HepG2 (cell line): ENCODE data around the gene FOXD3. TPM values are rescaled to one million over a fixed set of nuclear protein-coding genes. Genes with fewer than 3 reads are reported as not detected.

Experiments
- ATF7 ChIP-seq, 2 experiments: fragments of 450-650 bp in 1 of 2; sonication (generic) in 1 of 2; formaldehyde crosslinking in 1 of 2; IDR thresholded peaks; 2 replicates each; pipeline versions ENCODE4 v1.4.0 to v1.6.1; 2016 to 2020; ENCODE audit warnings: antibody characterized with exemption in 1 of 2, mild to moderate bottlenecking in 1 of 2, missing genetic modification reagents in 1 of 2
- CBX5 ChIP-seq: sonication (generic); formaldehyde crosslinking; IDR thresholded peaks from 2 replicates; pipeline ENCODE4 v1.4.0; 2020; ENCODE audit warnings: missing genetic modification reagents, borderline replicate concordance
- IKZF5 ChIP-seq: IDR thresholded peaks from 2 replicates; pipeline ENCODE4 v1.6.1; 2018; ENCODE audit warnings: missing genetic modification reagents, mild to moderate bottlenecking, missing compliant biosample characterization
- NCOR1 ChIP-seq: fragments of 200-600 bp; sonication (generic); IDR thresholded peaks from 2 replicates; pipeline ENCODE4 v1.7.0; 2017; ENCODE audit warnings: antibody characterized with exemption, low read length, borderline replicate concordance
- PHB2 ChIP-seq: fragments of 450-650 bp; IDR thresholded peaks from 2 replicates; pipeline ENCODE4 v1.6.1; 2018; ENCODE audit not compliant: partially characterized antibody
- TCF7L2 ChIP-seq: IDR thresholded peaks from 2 replicates; pipeline ENCODE4 v1.6.1; 2011; ENCODE audit warnings: mild to moderate bottlenecking, low read depth, low read length, moderate library complexity
- ZC3H4 ChIP-seq: sonication (generic); formaldehyde crosslinking; IDR thresholded peaks from 2 replicates; pipeline ENCODE4 v1.4.0; 2020; ENCODE audit warnings: missing genetic modification reagents, borderline replicate concordance
- ZFP62 ChIP-seq: sonication (generic); formaldehyde crosslinking; IDR thresholded peaks from 2 replicates; pipeline ENCODE4 v1.4.0; 2020; ENCODE audit warnings: missing genetic modification reagents
- ZNF503 ChIP-seq: sonication (generic); formaldehyde crosslinking; IDR thresholded peaks from 2 replicates; pipeline ENCODE4 v1.4.0; 2020; ENCODE audit warnings: missing genetic modification reagents
- ZUFSP ChIP-seq: sonication (generic); formaldehyde crosslinking; IDR thresholded peaks from 2 replicates; pipeline ENCODE4 v1.9.0; 2021; ENCODE audit warnings: missing genetic modification reagents, mild to moderate bottlenecking, borderline replicate concordance
- polyA plus RNA-seq, 8 experiments: library from polyadenylated mRNA; depleted of rRNA in 3 of 8; stranded (reverse) in 7 of 8; unstranded in 1 of 8; fragments of >200 nt; fragmentation: Illumina TruSeq in 4 of 8; extraction: Trizol in 4 of 8; gene quantifications; 2 replicates each; pipeline versions ENCODE4 v1.2.1 to v1.2.3, GENCODE V29; 2011 to 2016; ENCODE audit warnings: low read depth in 4 of 8, missing spikeins in 1 of 8, mixed read lengths in 1 of 8; ENCODE audit not compliant: insufficient read depth in 1 of 8
- total RNA-seq, 5 experiments: library from RNA; depleted of rRNA; stranded (reverse); fragments of >200 nt; fragmentation: Illumina TruSeq; extraction: Trizol; gene quantifications; 2 replicates each; pipeline ENCODE4 v1.2.3, GENCODE V29; 2016; ENCODE audit warnings: low read depth in 1 of 5
- TF ChIP-seq, protein P1 (sequence below): IDR thresholded peaks from 2 replicates; pipeline ENCODE4 v1.6.1; 2012; ENCODE audit warnings: inconsistent platforms
- TF ChIP-seq, protein P2 (sequence below): sonication (generic); formaldehyde crosslinking; IDR thresholded peaks from 2 replicates; pipeline ENCODE4 v1.4.0; 2020; ENCODE audit warnings: mild to moderate bottlenecking, missing genetic modification reagents

Gene FOXD3
- total and polyA plus RNA-seq, 2 of the 13 experiments (the other 11 are each of a cell fraction or from before 2014, with no cell fraction given): not detected

DNA sequence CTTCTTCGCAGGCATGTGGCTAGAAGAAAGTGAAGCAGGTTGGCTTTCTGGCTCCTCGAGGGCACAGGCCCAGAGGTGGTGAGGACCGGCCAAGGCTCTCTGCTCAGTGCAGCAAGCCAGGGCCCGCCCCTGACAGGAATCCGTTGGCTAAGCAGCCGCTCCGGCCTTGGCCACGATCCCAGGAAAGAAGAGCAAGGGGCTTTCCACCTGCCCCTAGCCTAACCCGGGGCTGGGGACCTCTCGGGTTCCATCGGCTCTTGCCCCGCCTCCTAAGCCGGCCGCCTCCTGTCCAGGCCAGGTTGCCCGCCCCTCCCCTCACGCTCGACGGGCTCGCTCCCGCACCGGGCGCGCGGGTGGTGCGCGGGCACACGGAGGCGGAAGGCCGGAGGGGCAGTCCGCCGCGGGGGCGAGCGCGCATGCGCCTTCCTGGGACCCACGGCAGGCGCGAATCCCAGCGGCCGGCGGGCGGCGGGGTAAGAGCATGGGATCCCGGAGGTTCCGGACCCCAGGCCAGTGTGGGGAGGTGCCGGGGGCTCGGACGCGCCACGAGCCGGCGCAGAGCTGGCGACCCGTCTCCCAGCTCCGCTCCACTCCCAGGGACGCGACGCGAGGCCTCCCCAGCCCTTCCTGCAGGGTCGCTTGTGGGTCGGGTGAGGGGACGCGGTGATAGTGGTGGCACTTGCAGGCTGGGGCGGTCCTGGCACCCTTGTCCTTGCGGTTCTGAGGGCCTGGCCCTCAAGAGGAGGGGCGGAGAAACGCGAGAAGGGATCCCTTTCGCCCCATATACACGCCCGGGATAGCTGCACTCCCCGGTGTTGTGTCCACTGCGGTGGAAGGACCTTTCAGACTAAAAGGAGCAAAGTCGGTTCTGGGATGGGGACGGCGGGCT lies 45.1 kb downstream of the FOXD3 start, which contains the start of gene ALG6 (continued):
- TF ChIP-seq TCF7L2: no peak
- TF ChIP-seq IKZF5: peak; percentile 47
- TF ChIP-seq, protein P1, sequence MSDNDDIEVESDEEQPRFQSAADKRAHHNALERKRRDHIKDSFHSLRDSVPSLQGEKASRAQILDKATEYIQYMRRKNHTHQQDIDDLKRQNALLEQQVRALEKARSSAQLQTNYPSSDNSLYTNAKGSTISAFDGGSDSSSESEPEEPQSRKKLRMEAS: peak; percentile 67
- no peak for TF ChIP-seq ZC3H4 (CRISPR knock-in tag)
- no peak for TF ChIP-seq PHB2
- no peak; the same call in 1 of the 2 replicates for TF ChIP-seq ZNF503 (CRISPR knock-in tag)
- no peak for TF ChIP-seq ZFP62 (CRISPR knock-in tag)
- TF ChIP-seq ZUFSP (CRISPR knock-in tag): no peak
- TF ChIP-seq, protein P2, sequence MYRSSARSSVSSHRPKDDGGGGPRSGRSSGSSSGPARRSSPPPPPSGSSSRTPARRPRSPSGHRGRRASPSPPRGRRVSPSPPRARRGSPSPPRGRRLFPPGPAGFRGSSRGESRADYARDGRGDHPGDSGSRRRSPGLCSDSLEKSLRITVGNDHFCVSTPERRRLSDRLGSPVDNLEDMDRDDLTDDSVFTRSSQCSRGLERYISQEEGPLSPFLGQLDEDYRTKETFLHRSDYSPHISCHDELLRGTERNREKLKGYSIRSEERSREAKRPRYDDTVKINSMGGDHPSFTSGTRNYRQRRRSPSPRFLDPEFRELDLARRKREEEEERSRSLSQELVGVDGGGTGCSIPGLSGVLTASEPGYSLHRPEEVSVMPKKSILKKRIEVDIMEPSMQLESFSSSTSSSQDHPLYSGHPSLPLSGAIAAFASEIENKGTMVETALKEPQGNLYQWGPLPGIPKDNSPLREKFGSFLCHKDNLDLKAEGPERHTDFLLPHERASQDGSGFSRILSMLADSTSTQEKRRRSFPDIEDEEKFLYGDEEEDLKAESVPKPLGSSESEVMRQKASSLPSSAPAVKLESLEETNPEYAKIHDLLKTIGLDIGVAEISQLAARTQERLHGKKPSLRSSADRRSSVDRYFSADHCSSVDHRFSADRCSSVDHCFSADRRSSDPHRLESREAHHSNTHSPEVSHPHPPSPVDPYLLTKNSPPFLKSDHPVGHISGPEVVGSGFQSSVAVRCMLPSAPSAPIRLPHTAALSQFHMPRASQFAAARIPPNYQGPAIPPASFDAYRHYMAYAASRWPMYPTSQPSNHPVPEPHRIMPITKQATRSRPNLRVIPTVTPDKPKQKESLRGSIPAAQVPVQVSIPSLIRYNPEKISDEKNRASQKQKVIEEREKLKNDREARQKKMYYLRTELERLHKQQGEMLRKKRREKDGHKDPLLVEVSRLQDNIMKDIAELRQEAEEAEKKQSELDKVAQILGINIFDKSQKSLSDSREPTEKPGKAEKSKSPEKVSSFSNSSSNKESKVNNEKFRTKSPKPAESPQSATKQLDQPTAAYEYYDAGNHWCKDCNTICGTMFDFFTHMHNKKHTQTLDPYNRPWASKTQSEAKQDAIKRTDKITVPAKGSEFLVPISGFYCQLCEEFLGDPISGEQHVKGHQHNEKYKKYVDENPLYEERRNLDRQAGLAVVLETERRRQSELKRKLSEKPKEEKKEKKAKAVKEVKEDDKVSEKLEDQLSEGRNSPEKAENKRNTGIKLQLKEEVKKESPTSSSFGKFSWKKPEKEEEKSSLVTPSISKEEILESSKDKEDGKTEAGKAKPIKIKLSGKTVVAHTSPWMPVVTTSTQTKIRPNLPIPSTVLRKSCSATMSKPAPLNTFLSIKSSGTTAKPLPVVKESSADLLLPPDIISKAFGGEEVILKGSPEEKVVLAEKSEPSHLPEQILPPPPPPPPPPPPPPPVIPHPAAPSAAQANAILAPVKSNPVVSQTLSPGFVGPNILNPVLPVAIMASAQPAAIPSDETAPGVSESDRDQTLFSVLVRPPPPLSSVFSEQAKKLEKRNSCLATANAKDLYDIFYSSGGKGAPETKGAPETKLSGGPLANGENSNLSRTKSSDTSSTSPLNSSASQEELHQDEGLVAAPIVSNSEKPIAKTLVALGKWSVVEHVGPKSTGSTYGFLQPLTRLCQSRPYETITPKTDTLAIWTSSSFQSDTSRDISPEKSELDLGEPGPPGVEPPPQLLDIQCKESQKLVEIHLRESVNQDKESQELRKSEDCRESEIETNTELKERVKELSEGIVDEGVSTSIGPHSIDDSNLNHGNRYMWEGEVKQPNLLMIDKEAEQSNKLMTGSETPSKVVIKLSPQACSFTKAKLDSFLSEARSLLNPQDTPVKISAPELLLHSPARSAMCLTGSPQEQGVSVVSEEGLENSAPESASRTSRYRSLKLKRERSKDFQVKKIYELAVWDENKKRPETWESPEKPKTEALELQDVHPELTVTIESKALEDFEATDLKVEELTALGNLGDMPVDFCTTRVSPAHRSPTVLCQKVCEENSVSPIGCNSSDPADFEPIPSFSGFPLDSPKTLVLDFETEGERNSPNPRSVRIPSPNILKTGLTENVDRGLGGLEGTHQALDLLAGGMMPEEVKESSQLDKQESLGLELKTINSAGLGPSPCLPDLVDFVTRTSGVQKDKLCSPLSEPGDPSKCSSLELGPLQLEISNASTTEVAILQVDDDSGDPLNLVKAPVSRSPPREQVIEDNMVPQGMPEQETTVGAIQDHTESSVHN: no peak; the same call in 1 of the 2 replicates
- TF ChIP-seq NCOR1: no peak
- TF ChIP-seq ATF7 (IDR thresholded peaks at IDR 0.05): no peak
- no peak for TF ChIP-seq ATF7 (CRISPR knock-in tag; IDR thresholded peaks at IDR 0.05)
- TF ChIP-seq CBX5 (CRISPR knock-in tag): no peak; the same call in 1 of the 2 replicates
